PC-9 (cell line): ENCODE data around the gene PDZD4. TPM values are rescaled to one million over a fixed set of nuclear protein-coding genes. Genes with fewer than 3 reads are reported as not detected.

ENCODE experiments used
- BruUV-seq: library from RNA; stranded (reverse); fragments of 400-500 nt; replicated peaks from 2 replicates; lab custom pipeline; 2021; lab: Mats Ljungman, UMichigan
- CTCF ChIA-PET: fragments of 300-600 bp; sonication (Branson Sonifier 250); formaldehyde crosslinking; loops from one replicate; lab custom pipeline; 2022; ENCODE audit warnings: antibody characterized with exemption; lab: Charles Lee
- POLR2A ChIA-PET: fragments of 300-600 bp; sonication (Branson Sonifier 250); formaldehyde crosslinking; loops from one replicate; lab custom pipeline; 2022; ENCODE audit warnings: antibody characterized with exemption; ENCODE audit not compliant: unreplicated experiment; lab: Charles Lee
- DNase-seq, 2 experiments: peaks; one replicate each; pipeline versions ENCODE4 v3.0.0 to v3.0.0-alpha.2; 2015 to 2022; ENCODE audit warnings: mixed read lengths in 1 of 2
- H2AFZ ChIP-seq: fragments of 200-600 bp; sonication (generic); 2 replicates; pipeline ENCODE4 v1.8.1; 2017; ENCODE audit warnings: antibody characterized with exemption
- H3F3A ChIP-seq: fragments of 200-600 bp; sonication (generic); 2 replicates; pipeline ENCODE4 v1.8.1; 2017; ENCODE audit warnings: antibody characterized with exemption, mild to moderate bottlenecking, low read depth; ENCODE audit not compliant: insufficient read depth
- H3K27ac ChIP-seq: fragments of 200-600 bp; sonication (generic); 2 replicates; pipeline ENCODE4 v1.6.1; 2016; ENCODE audit warnings: mixed run types
- H3K27me3 ChIP-seq: fragments of 200-600 bp; sonication (generic); 2 replicates; pipeline ENCODE4 v1.6.1; 2016; ENCODE audit warnings: low read depth, mixed run types; ENCODE audit not compliant: insufficient read depth
- H3K36me3 ChIP-seq: fragments of 200-600 bp; sonication (generic); 2 replicates; pipeline ENCODE4 v1.6.1; 2016; ENCODE audit warnings: low read depth, mixed run types
- H3K4me1 ChIP-seq: fragments of 200-600 bp; sonication (generic); replicated peaks from 2 replicates; pipeline ENCODE4 v1.6.1; 2016; ENCODE audit warnings: mixed run types; ENCODE audit not compliant: insufficient read depth
- H3K4me2 ChIP-seq: fragments of 200-600 bp; sonication (generic); 2 replicates; pipeline ENCODE4 v1.6.1; 2017; ENCODE audit warnings: mixed run types
- H3K4me3 ChIP-seq: fragments of 200-600 bp; sonication (generic); 2 replicates; pipeline ENCODE4 v1.6.1; 2016; ENCODE audit warnings: mixed run types
- H3K79me2 ChIP-seq: fragments of 200-600 bp; sonication (generic); 2 replicates; pipeline ENCODE4 v1.6.1; 2017; ENCODE audit warnings: low read depth, mixed run types
- H3K9me2 ChIP-seq: fragments of 200-600 bp; sonication (generic); 2 replicates; pipeline ENCODE4 v1.8.1; 2017; ENCODE audit warnings: mild to moderate bottlenecking; ENCODE audit not compliant: insufficient read depth
- H3K9me3 ChIP-seq: fragments of 200-600 bp; sonication (generic); 2 replicates; pipeline ENCODE4 v1.8.1; 2016; ENCODE audit warnings: low read depth; ENCODE audit not compliant: insufficient read depth
- H4K20me1 ChIP-seq: fragments of 200-600 bp; sonication (generic); 2 replicates; pipeline ENCODE4 v1.8.1; 2017; ENCODE audit not compliant: insufficient read depth
- EZH2 ChIP-seq: fragments of 200-600 bp; sonication (generic); IDR thresholded peaks from 2 replicates; pipeline ENCODE4 v1.8.0; 2017; ENCODE audit warnings: antibody characterized with exemption, low read depth
- intact Hi-C: fragments of 100-400 bp; cut with micrococcal nuclease; formaldehyde crosslinking; loops from one replicate; pipeline ENCODE4 v1.10.0; 2022; ENCODE audit not compliant: unreplicated experiment
- total RNA-seq: library from RNA; stranded (reverse); gene quantifications from 2 replicates; pipeline ENCODE4 v1.2.3, GENCODE V29; 2021
- TF ChIP-seq, protein P1 (sequence below): fragments of 200-600 bp; sonication (generic); conservative IDR thresholded peaks from 2 replicates; pipeline ENCODE4 v1.6.1; 2017; ENCODE audit warnings: mixed run types, antibody characterized with exemption, mild to moderate bottlenecking, moderate library complexity

The PDZD4 gene
- total RNA-seq, 1 experiment from 2014 or later, result 0.17 TPM

DNA sequence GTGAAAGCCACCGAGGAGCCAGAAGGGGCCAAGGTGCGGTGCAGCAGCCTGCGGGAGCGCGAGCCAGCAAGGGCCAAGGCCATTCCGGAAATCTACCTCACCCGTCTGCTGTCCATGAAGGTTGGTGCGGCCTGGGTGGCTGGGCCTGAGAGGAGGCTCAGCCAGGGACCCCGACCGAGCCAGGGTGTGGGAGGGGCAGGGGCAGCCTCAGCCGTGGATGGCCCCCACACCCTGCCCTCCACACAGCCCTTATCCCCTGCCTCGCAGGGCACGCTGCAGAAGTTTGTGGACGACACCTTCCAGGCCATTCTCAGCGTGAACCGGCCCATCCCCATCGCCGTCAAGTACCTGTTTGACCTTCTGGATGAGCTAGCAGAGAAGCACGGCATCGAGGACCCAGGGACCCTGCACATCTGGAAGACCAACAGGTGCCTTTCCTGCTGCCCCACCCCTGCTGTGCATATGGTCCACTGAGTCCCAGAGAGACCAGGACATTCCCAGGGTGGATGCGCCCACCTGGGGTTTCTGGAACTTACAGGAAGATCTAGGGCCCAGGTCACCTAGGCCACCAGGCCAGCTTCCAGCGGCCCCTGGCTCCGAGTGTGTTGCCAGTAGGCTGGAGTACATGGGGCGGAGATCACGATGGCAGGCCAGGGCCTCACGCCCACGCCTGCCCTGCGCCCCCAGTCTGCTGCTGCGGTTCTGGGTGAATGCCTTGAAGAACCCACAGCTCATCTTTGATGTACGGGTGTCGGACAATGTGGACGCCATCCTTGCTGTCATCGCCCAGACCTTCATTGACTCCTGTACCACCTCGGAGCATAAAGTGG, 52.9 kb downstream of the PDZD4 start:
- Histone ChIP-seq H3K79me2 (no peaks in the 10 kb centered on the region), H3F3A (no peaks in the 10 kb centered on the region), H3K4me2 (no peak overlapping the region), H3K9me2 (no peaks in the 10 kb centered on the region), H3K4me3 (no peak overlapping the region), H4K20me1 (no peaks in the 10 kb centered on the region), H3K27me3 (no peaks in the 10 kb centered on the region), H3K36me3 (no peaks in the 10 kb centered on the region), H3K27ac (no peak overlapping the region), H3K9me3 (no peaks in the 10 kb centered on the region), H2AFZ (no peak overlapping the region), H3K4me1 (no peaks in the 10 kb centered on the region)
- ChIA-PET CTCF (no interaction called here), POLR2A (no interaction called here)
- TF ChIP-seq, protein P1, sequence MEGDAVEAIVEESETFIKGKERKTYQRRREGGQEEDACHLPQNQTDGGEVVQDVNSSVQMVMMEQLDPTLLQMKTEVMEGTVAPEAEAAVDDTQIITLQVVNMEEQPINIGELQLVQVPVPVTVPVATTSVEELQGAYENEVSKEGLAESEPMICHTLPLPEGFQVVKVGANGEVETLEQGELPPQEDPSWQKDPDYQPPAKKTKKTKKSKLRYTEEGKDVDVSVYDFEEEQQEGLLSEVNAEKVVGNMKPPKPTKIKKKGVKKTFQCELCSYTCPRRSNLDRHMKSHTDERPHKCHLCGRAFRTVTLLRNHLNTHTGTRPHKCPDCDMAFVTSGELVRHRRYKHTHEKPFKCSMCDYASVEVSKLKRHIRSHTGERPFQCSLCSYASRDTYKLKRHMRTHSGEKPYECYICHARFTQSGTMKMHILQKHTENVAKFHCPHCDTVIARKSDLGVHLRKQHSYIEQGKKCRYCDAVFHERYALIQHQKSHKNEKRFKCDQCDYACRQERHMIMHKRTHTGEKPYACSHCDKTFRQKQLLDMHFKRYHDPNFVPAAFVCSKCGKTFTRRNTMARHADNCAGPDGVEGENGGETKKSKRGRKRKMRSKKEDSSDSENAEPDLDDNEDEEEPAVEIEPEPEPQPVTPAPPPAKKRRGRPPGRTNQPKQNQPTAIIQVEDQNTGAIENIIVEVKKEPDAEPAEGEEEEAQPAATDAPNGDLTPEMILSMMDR, result no peak
- TF ChIP-seq EZH2, result no peak
- intact Hi-C loops, result no loop called here
- no peak for DNase-seq
- BruUV-seq, result no TSS peak

DNA sequence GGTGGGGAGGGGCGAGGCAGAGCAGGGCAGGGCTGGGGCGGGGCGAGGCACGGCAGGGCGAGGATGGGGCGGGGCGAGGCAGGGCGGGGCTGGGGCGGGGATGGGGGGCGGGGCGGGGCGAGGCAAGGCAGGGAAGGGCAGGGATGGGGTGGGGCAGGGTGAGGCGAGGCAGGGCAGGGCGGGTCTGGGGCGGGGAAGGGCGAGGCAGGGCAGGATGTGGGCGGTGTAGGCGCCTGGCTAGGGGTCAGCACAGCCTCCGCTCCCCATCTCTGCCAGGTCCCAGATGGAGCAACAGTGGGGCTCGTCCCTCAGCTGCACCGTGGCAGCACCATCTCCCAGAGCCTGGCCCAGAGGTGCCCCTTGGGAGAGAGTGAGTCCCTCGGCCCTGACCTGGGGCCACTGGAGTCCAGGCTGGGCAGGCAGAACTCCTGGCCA, 53.7 kb downstream of the PDZD4 start:
- no TSS peak for BruUV-seq
- Histone ChIP-seq H3K9me2 (no peaks in the 10 kb centered on the region), H3K79me2 (no peaks in the 10 kb centered on the region), H3K9me3 (no peaks in the 10 kb centered on the region), H3F3A (no peaks in the 10 kb centered on the region), H3K36me3 (no peaks in the 10 kb centered on the region), H3K27ac (no peak overlapping the region), H3K4me2 (no peak overlapping the region), H3K4me1 (no peaks in the 10 kb centered on the region), H4K20me1 (no peaks in the 10 kb centered on the region), H2AFZ (no peak overlapping the region), H3K4me3 (no peak overlapping the region), H3K27me3 (no peaks in the 10 kb centered on the region)
- DNase-seq, result no peak
- POLR2A ChIA-PET, result no interaction called here
- CTCF ChIA-PET, result no interaction called here
- intact Hi-C loops, result no loop called here
- TF ChIP-seq, protein P1, result no peak
- TF ChIP-seq EZH2, result no peak

DNA sequence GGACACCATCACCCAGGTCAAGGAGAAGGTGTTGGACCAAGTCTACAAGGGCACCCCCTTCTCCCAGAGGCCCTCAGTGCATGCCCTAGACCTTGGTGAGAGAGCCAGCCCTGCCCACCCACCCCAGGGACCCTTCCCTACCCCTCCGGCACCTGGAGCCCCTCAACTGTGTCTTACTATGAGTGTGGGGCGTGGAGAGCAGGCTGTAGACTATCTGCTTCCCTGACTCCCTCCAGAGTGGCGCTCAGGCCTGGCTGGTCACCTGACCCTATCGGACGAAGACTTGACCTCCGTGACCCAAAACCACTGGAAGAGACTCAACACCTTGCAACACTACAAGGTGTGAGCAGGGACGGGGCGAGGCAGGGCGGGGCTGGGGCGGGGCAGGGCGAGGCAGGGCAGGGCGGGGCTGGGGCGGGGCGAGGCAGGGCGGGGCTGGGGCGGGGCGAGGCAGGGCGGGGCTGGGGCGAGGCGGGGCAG, 54.2 kb downstream of the PDZD4 start:
- Histone ChIP-seq H3K27me3 (no peaks in the 10 kb centered on the region), H2AFZ (no peak overlapping the region), H3K9me2 (no peaks in the 10 kb centered on the region), H3K27ac (no peak overlapping the region), H4K20me1 (no peaks in the 10 kb centered on the region), H3K79me2 (no peaks in the 10 kb centered on the region), H3K36me3 (no peaks in the 10 kb centered on the region), H3K4me2 (no peak overlapping the region), H3K4me1 (no peaks in the 10 kb centered on the region), H3K4me3 (no peak overlapping the region), H3K9me3 (no peaks in the 10 kb centered on the region), H3F3A (no peaks in the 10 kb centered on the region)
- no peak for DNase-seq
- TF ChIP-seq EZH2, result no peak
- TF ChIP-seq, protein P1, result no peak
- CTCF ChIA-PET, result no interaction called here
- no TSS peak for BruUV-seq
- POLR2A ChIA-PET, result no interaction called here
- intact Hi-C loops, result no loop called here
